ENCODE measurements around the gene IQCH. TPM values are rescaled to one million over a fixed set of nuclear protein-coding genes. Genes with fewer than 3 reads are reported as not detected.

Gene IQCH
- total RNA-seq, 1 donor from 2014 or later = 1.4 TPM

GRCh38 chr15:67386947-67387346 lies 132.4 kb downstream of the IQCH start:
- no peak for ATAC-seq
- DNase-seq (ENCODE audit: low spot score) = no peak

DNA sequence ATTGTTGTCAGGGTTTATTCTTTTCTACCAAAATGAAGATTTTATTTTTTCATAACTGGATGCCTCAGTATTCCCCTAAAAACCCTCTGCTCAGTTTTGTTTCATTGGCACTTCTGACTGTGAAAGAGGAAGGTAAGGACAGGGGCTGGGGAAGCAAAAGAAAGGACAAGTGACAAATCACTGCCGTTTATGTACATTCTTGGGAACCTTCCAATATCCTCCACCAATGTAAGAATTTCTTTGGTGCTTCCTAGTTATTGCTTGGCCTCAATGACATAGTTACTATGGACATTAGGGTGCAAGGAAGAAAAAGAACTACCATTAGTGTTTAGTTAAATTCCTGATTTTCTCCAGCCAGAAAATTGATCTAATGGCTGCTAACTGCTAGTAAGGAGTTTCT lies 135.4 kb downstream of the IQCH start:
- ATAC-seq (no peak), DNase-seq (ENCODE audit: low spot score) (no peak)

DNA sequence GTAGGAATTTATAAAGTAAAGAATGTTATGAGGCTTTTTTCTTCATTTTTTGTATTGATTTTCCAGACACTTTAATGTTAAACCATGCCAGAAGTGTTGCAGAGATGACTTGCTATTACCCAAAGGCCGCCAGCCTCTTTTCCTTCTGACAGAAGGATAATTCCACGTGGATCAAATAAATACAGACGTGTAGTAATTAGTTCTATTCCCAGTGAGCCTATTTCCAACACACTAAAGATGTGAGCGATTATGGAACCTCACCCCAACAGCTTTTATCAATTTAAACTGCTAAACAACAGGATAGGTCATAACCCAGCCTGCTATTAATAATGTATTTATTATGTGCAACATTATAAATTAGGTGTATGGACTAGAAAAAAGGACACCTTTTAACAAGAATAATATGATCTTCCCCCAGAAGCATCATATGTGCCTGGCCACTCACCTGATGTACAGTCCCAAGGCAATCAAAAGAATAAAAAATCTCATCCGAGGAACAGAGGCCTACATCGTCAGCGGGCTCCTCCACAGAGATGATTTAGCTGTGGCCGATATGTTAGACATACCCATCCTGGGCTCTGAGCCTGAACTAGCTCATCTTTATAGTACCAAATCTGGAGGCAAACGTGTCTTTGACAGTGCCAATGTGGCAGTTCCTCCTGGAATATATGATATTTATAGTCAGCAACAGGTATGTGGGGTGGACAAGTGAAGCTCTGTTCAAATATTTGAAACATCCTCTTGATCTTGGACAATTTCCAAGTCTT lies 140.5 kb downstream of the IQCH start:
- no peak for ATAC-seq
- no peak for DNase-seq (ENCODE audit: low spot score)

GRCh38 chr15:67396114-67396513 lies 141.5 kb downstream of the IQCH start:
- ATAC-seq (no peak), DNase-seq (ENCODE audit: low spot score) (no peak)

- DNase-seq (ENCODE audit: low spot score) = no peak
Observed at GRCh38 chr15:67397139-67397538, 142.6 kb downstream of the IQCH start.

GRCh38 chr15:67399925-67400324 lies 145.3 kb downstream of the IQCH start:
- no peak for ATAC-seq
- no peak for DNase-seq (ENCODE audit: low spot score)

More at GRCh38 chr15:67397139-67397538, 142.6 kb downstream of the IQCH start:
- no peak for ATAC-seq

GRCh38 chr15:67400890-67401289 lies 146.3 kb downstream of the IQCH start:
- DNase-seq (ENCODE audit: low spot score) (no peak), ATAC-seq (no peak)

- no peak for ATAC-seq
- no peak for DNase-seq (ENCODE audit: low spot score)
Observed at GRCh38 chr15:67401336-67401735, 146.8 kb downstream of the IQCH start.

- ATAC-seq = no peak
- DNase-seq (ENCODE audit: low spot score) = no peak
Observed at GRCh38 chr15:67403428-67404154, 149.0 kb downstream of the IQCH start.

DNA sequence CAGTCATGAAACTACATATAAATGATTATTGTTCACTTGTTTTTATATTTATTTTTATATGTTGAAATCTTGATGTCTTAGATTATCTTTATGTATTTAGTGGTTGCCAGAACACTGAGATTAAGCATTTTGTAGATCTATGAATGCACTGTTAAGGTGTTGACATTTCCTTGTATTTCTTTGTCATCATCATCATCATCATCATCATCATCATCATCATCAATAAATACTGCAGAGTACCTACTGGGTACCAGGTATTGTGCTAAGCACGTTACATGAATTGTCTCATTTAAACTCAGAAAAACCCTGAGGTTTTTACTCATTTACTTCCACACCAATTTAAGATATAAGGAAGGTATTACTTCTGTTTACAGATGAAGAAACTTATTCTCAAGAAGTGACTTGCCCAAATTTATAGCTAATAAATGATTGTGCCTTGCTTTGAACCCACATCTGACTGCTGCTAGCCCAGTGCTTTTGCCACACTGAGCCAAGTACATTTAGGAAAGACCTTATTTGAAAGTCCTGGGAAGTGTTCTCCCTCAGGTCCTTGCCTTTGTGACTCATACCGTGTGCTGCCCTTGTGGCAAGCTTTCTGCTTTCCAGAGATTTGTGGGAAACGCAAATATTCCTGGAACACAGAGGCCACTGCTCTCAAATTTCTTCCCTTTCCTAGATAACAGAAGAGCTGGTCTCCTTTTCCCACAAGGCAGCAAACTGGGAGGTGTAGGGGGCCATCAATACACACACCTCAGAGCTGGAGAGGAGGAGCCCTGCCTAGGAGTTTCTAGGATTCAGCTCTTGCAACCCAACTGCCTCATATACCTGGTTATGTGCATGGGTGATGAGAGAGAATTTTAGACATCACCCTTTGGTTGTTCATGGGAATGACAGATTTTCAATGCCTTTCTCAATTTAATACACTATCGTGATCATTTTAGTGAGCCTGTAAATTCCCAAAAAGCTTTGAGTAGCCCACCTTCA lies 150.9 kb downstream of the IQCH start:
- ATAC-seq (no peak), DNase-seq (ENCODE audit: low spot score) (no peak)

- DNase-seq (ENCODE audit: low spot score) (no peak), ATAC-seq (no peak)
Observed at GRCh38 chr15:67406257-67406861, 151.8 kb downstream of the IQCH start.

DNA sequence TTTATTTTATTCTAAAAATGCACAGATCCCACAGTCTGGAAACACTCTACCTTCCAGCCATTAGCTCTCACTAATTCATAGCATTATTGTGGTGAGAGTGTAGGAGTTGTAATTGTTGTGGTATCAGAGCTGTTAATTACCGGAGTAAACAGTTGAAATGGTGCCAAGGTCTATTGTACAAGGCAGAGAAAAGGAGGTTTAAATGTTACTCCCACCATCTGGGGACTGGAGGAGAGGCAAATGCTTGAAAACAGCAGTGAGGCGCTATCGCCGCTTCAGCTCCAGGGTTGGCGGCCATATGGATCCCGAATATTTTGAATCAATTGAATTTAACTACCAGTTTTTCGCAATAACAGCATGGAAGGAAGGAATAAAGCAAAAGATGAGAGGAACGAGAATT lies 153.2 kb downstream of the IQCH start:
- ATAC-seq (no peak), DNase-seq (ENCODE audit: low spot score) (no peak)

GRCh38 chr15:67409175-67409574 lies 154.6 kb downstream of the IQCH start:
- no peak for DNase-seq (ENCODE audit: low spot score)
- no peak for ATAC-seq

DNA sequence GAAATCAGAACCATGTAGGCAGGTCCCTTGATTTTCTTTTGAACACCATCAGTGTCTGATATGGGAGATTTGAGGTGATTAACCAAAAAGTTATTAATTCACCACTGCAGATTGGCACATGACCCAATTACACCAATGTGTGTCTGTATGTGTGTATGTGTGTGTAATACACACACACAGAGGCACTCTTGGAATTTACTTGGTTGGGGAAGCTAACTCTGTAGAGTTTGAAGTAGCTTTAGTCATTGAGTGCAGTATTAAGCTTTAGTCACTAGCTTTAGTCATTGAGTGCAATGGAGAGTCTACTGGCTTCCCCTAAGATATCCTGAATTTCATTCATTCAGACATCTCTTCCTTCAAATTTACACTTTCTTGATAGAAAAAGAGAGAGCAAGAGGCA lies 156.9 kb downstream of the IQCH start:
- DNase-seq (ENCODE audit: low spot score) = no peak
- no peak for ATAC-seq

GRCh38 chr15:67413770-67414390 lies 159.3 kb downstream of the IQCH start:
- DNase-seq (ENCODE audit: low spot score) = no peak
- ATAC-seq = no peak

- DNase-seq (ENCODE audit: low spot score) (no peak), ATAC-seq (no peak)
Observed at GRCh38 chr15:67415181-67415580, 160.6 kb downstream of the IQCH start.

GRCh38 chr15:67416891-67417290 lies 162.3 kb downstream of the IQCH start:
- ATAC-seq (no peak), DNase-seq (ENCODE audit: low spot score) (no peak)

DNA sequence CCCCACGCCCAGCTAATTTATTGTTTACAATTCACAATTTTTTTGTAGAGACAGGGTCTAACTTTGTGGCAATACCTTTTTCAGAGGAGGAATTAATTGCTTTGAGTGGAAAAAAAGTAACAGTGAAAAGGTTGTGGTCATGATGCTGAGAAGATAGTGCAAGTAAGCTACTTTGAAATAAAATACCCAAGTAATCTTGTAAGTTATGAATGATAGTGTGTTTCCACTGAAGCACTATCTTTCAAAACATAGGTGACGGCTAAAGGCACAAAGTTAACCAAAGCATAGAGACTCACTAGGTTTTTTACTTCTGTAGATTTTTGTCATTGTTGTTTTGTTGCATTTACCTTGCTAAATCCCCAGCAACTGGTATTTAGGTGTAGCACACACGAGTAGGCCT lies 165.1 kb downstream of the IQCH start:
- ATAC-seq (no peak), DNase-seq (ENCODE audit: low spot score) (no peak)

DNA sequence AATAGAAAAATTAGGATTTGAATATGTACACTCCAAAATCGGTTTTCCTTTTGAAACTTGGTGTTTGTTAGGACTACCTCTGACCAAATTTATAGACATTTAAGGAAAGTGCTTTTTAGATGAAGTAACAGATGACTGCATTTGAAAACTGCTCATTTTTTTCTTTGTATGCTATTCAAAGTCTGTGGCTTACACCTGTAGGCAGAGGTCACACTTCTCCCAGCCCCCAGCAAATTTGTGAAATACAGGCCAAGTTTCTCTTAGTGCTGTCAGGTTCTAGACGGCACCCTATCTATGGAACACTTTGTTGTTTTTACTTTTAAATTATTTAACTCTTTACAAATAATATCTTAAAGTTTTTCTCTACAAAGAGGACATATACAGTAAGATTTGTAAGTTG lies 165.6 kb downstream of the IQCH start:
- no peak for ATAC-seq
- DNase-seq (ENCODE audit: low spot score) = no peak

DNA sequence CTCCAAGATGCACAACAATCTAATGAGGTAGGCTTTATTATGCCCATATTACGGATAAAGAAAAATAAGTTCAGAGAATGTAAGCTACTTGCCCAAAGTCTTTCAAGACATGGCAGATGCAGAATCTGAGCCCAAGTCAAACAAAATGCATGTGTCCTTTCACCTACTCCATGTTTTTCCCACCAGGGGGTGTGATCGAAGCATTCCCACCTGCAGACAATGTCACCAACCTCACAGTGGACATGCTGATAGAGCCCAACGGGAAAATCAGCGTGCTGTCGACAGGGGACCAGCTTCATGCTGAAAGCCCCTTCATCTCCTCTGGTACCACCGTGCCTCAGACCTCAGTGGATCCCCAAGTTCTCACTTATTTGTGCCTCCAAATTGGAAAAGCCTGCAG lies 166.5 kb downstream of the IQCH start:
- no peak for DNase-seq (ENCODE audit: low spot score)
- no peak for ATAC-seq

All from left lobe of liver (tissue), 2 donors.